ENCODE measurements around the gene RAB28. TPM values are rescaled to one million over a fixed set of nuclear protein-coding genes. Genes with fewer than 3 reads are reported as not detected.

Gene RAB28
- total RNA-seq, 1 experiment from 2014 or later, result 28.0 TPM

- no peak for DNase-seq (ENCODE audit: low read depth)
Measured at GRCh38 chr4:13378973-13379759, 105.0 kb downstream of the RAB28 start.

DNA sequence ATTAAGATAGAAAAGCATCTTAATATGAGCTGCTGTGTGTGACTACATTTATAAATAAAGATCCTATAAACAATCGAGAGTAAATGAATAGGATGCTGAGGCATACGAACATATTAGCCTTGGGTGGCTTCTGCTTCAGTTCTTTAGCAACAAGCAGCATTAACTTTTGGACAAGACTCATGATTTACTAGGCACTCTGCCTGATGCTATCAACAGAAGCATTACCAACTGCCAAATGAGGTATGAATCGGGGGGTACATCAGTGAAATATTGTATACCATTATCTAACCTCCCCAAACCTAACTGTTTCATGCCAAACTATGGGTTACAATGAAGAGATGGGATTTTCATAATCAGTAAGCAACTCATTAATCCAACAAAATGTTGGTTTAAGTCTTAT is 113.1 kb downstream of the RAB28 start:
- no peak for DNase-seq (ENCODE audit: low read depth)

DNA sequence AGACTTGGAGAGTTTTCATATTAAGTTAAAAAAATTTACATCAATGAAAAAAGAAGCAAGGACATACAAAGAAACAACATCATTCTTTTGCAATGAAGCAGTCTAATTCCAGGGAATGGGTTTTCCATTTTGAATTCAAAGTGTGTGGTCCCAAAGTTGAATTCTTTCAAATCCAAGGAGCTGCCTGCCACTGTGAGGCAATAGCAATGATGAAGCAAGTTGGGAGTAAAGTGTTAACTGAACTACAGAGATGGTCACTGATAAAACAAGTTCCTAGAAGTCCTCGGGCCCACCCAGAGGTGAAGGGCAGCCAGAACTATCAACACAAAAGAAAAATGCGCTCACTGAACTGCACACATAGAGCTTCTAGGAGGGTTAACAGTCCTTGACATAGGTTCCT is 115.9 kb downstream of the RAB28 start:
- no peak for DNase-seq (ENCODE audit: low read depth)

DNA sequence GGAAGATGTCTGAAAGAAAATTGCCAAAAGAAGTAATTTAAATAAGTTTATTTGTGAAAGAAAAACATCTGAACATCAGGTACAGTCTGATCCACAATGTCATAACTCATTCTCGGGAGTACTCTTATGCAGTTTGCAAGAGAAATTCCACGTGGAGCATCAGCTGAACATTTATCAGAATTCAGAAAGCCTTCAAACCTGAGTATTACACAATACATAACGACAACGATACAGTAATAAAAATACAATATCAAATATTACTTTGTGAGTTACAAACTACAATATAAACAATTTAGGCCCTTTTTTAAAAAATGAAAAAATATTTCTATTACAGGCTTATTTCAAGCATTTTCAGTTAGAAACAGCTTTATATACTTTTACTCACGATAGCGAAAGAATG is 116.4 kb downstream of the RAB28 start:
- DNase-seq (ENCODE audit: low read depth), result no peak

DNA sequence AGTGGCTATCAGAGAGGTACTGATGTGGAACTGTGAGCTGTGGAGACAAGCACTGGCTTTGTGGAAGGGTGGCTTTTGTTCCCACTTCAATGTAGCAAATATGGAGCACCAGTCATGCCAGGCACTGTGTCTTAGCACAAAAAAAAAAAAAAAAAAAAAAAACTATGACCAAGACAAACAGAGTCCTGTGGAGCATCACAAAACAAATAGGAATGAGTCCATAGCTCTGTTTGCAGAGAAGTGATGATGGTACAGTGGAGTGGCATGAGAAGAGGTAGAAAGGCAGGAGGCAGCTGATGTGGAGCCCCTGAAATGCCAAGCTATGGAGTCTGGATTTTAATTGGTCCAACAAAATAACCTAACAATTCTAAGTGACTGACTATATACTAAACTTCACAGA is 116.9 kb downstream of the RAB28 start:
- no peak for DNase-seq (ENCODE audit: low read depth)

GRCh38 chr4:13365195-13365594 is 118.9 kb downstream of the RAB28 start:
- DNase-seq (ENCODE audit: low read depth), result no peak

DNA sequence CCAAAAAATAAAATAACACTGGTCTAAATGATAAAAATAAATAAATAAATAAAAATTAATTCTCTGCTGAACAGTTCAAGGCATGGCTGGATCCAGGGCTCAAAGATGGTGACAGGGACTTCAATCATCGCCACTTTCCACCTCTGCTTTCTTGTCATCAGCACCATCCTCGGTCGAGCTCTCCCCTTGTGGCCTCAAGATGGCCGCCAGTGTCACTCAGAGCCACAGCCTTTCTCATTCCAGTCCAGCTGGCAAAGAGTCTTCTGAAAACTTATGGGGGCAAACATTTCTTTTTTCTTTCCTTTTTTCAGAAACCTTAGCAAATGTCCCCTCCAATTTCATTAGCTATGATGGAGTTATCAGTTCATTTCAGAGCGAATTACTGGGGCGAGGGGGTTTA is 119.5 kb downstream of the RAB28 start:
- DNase-seq (ENCODE audit: low read depth), result no peak

DNA sequence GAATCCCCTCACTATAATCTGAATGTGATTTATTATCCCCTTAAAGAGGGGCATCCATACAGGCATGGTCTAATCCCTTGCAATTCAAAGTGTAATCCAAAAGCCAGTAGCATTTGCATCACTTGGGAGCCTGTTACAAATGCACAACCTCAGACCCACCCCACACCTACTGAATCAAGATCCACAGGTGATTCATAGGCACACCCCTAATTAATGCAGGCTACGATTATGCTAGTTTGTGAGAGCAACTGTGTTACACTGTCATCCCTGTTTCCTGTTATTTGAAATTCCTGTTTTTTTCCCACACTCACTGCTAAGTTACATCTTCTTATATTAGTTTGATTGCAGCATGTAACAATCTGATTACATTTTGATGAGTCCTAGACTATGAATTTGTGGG is 120.0 kb downstream of the RAB28 start:
- no peak for DNase-seq (ENCODE audit: low read depth)

- no peak for DNase-seq (ENCODE audit: low read depth)
Measured at GRCh38 chr4:13359809-13360208, 124.3 kb downstream of the RAB28 start.

DNA sequence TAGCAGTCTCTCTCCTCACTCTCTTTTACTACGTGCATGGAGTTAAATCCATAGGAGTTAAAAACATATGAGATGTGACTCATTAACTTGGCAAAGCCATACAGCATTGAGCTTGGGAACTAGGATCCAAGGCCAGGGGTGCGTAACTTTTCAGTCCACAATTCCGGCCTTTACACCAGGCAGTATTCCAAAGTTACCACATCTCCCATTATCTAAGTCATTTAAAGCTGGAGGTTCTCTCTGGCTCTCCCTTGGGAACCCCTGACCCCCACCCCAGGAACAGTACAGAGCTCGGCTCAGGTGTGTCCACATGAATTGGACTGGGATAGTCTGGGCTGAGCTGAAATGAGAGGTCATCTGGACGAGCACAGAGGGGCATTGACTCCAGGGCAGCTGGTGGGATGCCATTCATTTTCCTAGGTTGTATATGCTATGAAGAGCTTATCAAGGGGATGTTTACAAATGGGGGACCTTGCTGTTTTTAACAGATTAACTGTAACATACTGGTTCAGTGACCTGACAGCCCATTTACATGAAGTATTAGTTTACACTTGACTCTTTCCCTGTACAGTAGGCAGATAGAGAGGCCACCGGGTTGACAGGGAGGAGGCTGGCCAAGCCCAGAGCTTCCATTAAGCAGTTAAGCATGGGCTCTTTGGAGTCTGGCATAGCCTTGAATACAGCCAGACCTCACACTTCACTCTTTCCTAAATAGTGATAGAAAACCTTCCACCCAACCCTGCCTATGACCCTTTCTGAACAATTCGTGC is 128.8 kb downstream of the RAB28 start:
- no peak for DNase-seq (ENCODE audit: low read depth)

- peak; percentile 48 for DNase-seq (ENCODE audit: low read depth)
Measured at GRCh38 chr4:13349096-13349495, 135.0 kb downstream of the RAB28 start.

DNA sequence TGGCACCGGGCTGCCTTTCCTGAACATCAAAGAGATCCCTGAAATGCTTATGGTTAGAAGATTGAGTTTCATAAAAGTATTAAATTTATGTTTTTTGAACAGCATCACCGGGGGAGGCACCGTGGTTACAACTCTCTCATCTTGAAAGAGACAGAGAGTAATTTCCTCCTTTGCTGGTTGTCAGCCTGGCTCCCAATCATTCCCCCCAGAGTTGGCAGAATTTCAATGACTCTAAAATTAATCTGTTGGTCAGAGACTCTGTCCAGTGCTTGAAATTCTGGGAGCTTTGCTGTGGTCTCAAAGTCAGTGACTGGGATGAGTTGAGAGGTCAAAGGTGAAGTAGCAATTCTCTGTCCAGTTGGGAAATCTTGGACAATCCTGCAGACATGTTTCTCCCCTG is 135.9 kb downstream of the RAB28 start:
- DNase-seq (ENCODE audit: low read depth), result peak; percentile 19

GRCh38 chr4:13347517-13348125 is 136.5 kb downstream of the RAB28 start:
- peak; percentile 13 for DNase-seq (ENCODE audit: low read depth)

DNA sequence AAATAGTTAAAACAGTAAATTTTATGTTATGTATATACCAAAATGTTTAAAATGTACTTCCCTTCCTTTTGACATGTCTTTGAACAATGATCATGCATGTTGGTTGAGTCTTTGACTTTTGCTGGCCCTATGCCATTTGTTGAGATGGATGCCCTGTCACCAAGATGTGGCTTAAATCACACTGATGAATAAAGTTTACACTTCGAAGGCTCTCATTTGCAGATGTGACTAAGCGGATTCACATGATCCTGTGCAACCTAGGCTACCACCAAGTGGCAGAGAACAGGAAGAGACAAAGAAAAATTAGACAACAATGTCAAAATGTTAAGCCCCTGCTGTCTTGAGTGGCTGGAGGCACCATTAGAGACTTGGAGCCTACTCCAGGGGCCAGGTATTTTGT is 139.9 kb downstream of the RAB28 start:
- peak; percentile 17 for DNase-seq (ENCODE audit: low read depth)

DNA sequence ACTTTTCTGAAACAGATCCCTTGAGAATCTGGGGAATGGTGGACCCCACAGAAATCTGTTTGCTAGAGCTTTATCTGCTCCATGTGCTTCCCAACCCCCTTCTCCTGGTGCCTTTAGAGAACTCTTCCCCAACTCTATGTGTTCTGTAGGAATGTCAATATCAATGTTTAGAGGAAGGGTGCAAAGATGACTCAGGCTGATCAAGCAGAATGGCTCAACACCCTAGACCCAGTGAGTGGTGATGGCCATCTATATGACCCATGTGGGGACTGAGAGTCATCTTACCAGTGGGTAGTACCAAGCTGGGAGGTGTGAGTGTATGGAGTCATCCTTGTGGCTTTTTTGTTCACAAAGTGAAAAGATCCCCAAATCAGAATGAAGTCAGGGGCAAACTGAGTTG is 143.5 kb downstream of the RAB28 start:
- DNase-seq (ENCODE audit: low read depth), result no peak

GRCh38 chr4:13331827-13332226 is 152.3 kb downstream of the RAB28 start:
- DNase-seq (ENCODE audit: low read depth), result no peak

DNA sequence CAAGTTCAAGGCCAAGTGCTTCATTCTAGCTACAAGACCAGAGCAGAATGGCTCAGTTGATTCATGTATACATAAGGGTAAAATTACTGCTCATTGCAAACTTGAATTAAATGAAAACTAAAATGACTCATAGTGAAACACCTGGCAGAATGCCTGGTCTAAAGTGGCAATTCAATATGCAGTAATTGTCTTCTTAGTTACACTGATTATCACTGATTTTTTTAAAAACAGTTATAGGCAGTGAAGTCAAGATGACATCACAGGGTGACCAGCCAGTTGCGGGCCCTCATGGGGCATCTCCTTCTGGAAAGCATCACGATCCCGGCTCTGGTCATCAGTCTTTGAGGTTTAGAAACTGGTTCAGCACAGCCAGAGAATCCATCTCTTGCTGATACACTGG is 154.2 kb downstream of the RAB28 start:
- peak; percentile 52 for DNase-seq (ENCODE audit: low read depth)

- DNase-seq (ENCODE audit: low read depth), result no peak
Measured at GRCh38 chr4:13329340-13329850, 154.7 kb downstream of the RAB28 start.

- DNase-seq (ENCODE audit: low read depth), result peak; percentile 41
Measured at GRCh38 chr4:13328591-13328990, 155.5 kb downstream of the RAB28 start.

- no peak for DNase-seq (ENCODE audit: low read depth)
Measured at GRCh38 chr4:13327991-13328390, 156.1 kb downstream of the RAB28 start.

DNA sequence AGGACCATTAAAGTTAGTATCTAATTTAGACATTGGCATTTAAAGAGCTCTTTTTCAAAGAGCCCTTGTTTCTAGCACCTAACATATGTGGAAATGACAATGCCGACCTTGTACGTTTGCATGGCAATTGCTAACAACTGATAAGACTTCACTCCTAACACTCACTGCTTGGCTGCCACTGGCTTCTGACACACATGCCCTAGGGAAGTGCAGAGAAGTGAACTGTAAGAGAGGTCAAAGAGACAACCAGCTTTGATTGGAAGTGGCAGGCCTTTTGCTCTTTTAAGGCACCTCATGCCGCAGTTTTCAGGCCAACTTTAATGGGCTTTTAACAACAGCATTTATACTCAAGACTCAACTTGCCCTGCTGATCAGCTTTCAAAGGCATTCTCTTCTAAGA is 158.4 kb downstream of the RAB28 start:
- no peak for DNase-seq (ENCODE audit: low read depth)

GRCh38 chr4:13323921-13324320 is 160.2 kb downstream of the RAB28 start:
- no peak for DNase-seq (ENCODE audit: low read depth)

Data from LHCN-M2 (cell line).